ENCODE measurements around the gene KIRREL1. TPM values are rescaled to one million over a fixed set of nuclear protein-coding genes. Genes with fewer than 3 reads are reported as not detected.
A peak's percentile ranks its signal among the peaks of the same experiment; 100 is the strongest.

The KIRREL1 gene
- polyA plus RNA-seq (2012; ENCODE audit: insufficient read length, low read depth): 22.7 TPM

GRCh38 chr1:157993147-157993917 is at the start of gene KIRREL1:
Gene KIRREL1 (plus strand): TSS chr1:157993645. CDS start chr1:157993677, 32 bp downstream.
- no peak for TF ChIP-seq REST (IDR thresholded peaks at IDR 0.05; ENCODE audit: insufficient read depth in 1 of 2, low read depth in 2 of 2, low read length in 2 of 2)
- peak; percentile 59; the same call in 1 of the 2 replicates for TF ChIP-seq POLR2AphosphoS5 (IDR thresholded peaks at IDR 0.05; ENCODE audit: low read depth, low read length)
- TF ChIP-seq TAF1 (IDR thresholded peaks at IDR 0.05; ENCODE audit: borderline replicate concordance, insufficient read depth, low read length): no peak
- no peak for TF ChIP-seq FOXP2 (optimal IDR thresholded peaks at IDR 0.05; ENCODE audit: borderline replicate concordance, extremely low read depth, extremely low read length, insufficient read depth)

- TF ChIP-seq TAF1 (IDR thresholded peaks at IDR 0.05; ENCODE audit: borderline replicate concordance, insufficient read depth, low read length) (no peak), REST (IDR thresholded peaks at IDR 0.05; ENCODE audit: insufficient read depth in 1 of 2, low read depth in 2 of 2, low read length in 2 of 2) (no peak), SIN3A (IDR thresholded peaks at IDR 0.05; ENCODE audit: borderline replicate concordance, insufficient read depth, low read length) (no peak), POLR2AphosphoS5 (IDR thresholded peaks at IDR 0.05; ENCODE audit: low read depth, low read length) (no peak), FOXP2 (optimal IDR thresholded peaks at IDR 0.05; ENCODE audit: borderline replicate concordance, extremely low read depth, extremely low read length, insufficient read depth) (no peak)
These were observed 48.7 kb upstream of the KIRREL1 start for GRCh38 chr1:157944663-157945280.

- TF ChIP-seq SIN3A (IDR thresholded peaks at IDR 0.05; ENCODE audit: borderline replicate concordance, insufficient read depth, low read length): no peak
- no peak for TF ChIP-seq TAF1 (IDR thresholded peaks at IDR 0.05; ENCODE audit: borderline replicate concordance, insufficient read depth, low read length)
- TF ChIP-seq FOXP2 (optimal IDR thresholded peaks at IDR 0.05; ENCODE audit: borderline replicate concordance, extremely low read depth, extremely low read length, insufficient read depth): no peak
- no peak for TF ChIP-seq REST (IDR thresholded peaks at IDR 0.05; ENCODE audit: insufficient read depth in 1 of 2, low read depth in 2 of 2, low read length in 2 of 2)
- TF ChIP-seq POLR2AphosphoS5 (IDR thresholded peaks at IDR 0.05; ENCODE audit: low read depth, low read length): no peak
These were observed 45.0 kb upstream of the KIRREL1 start for GRCh38 chr1:157948312-157949073.

GRCh38 chr1:157949074-157949354 is 44.4 kb upstream of the KIRREL1 start:
- no peak for TF ChIP-seq REST (IDR thresholded peaks at IDR 0.05; ENCODE audit: insufficient read depth in 1 of 2, low read depth in 2 of 2, low read length in 2 of 2)
- no peak for TF ChIP-seq FOXP2 (optimal IDR thresholded peaks at IDR 0.05; ENCODE audit: borderline replicate concordance, extremely low read depth, extremely low read length, insufficient read depth)
- TF ChIP-seq POLR2AphosphoS5 (IDR thresholded peaks at IDR 0.05; ENCODE audit: low read depth, low read length): no peak
- no peak for TF ChIP-seq SIN3A (IDR thresholded peaks at IDR 0.05; ENCODE audit: borderline replicate concordance, insufficient read depth, low read length)
- TF ChIP-seq TAF1 (IDR thresholded peaks at IDR 0.05; ENCODE audit: borderline replicate concordance, insufficient read depth, low read length): no peak
